Measurements from ENCODE around the gene DDAH1. TPM values are rescaled to one million over a fixed set of nuclear protein-coding genes. Genes with fewer than 3 reads are reported as not detected.

DDAH1 gene
- total and polyA plus RNA-seq, 2 of the 8 experiments (the other 6 are each of a cell fraction or from before 2014, with no cell fraction given) = 22.8 to 54.5 TPM

- no peak for TF ChIP-seq BCL11A (IDR thresholded peaks at IDR 0.05; ENCODE audit: low read depth in 2 of 2, low read length in 2 of 2)
- peak; percentile 29; the same call in 1 of the 2 replicates for TF ChIP-seq NRF1 (IDR thresholded peaks at IDR 0.05; ENCODE audit: low read depth, low read length)
- TF ChIP-seq CEBPB (IDR thresholded peaks at IDR 0.05; ENCODE audit: low read depth, low read length) = no peak
- no peak for TF ChIP-seq E2F6 (IDR thresholded peaks at IDR 0.05)
- TF ChIP-seq BRCA1 (IDR thresholded peaks at IDR 0.05; ENCODE audit: low read depth, low read length) = peak; percentile 55; the same call in 1 of the 2 replicates
- 0 out of 2 replicates have a peak, but pooled peaks have one; percentile 17 for TF ChIP-seq EGR1 (IDR thresholded peaks at IDR 0.05; ENCODE audit: borderline replicate concordance, low read depth, low read length)
- TF ChIP-seq ZNF274 (IDR thresholded peaks at IDR 0.05; ENCODE audit: borderline replicate concordance, extremely low read depth, low read length) = no peak
- TF ChIP-seq KDM4A (IDR thresholded peaks at IDR 0.05; ENCODE audit: low read depth, low read length, severe bottlenecking) = peak; percentile 47
- TF ChIP-seq TBP (IDR thresholded peaks at IDR 0.05; ENCODE audit: low read depth, low read length) = no peak; the same call in 1 of the 2 replicates
- TF ChIP-seq CTBP2 (IDR thresholded peaks at IDR 0.05; ENCODE audit: borderline replicate concordance, insufficient read depth, insufficient read length, low read length) = no peak
- peak; percentile 31 for TF ChIP-seq TAF7 (optimal IDR thresholded peaks at IDR 0.05; ENCODE audit: borderline replicate concordance, low read depth, low read length)
- no peak for TF ChIP-seq HDAC2 (IDR thresholded peaks at IDR 0.05; ENCODE audit: borderline replicate concordance in 1 of 2, low read depth in 2 of 2, low read length in 2 of 2)
- 0 out of 2 replicates have a peak, but pooled peaks have one; percentile 23 for TF ChIP-seq POLR2AphosphoS5 (IDR thresholded peaks at IDR 0.05; ENCODE audit: low read depth, low read length)
- TF ChIP-seq EZH2 (IDR thresholded peaks at IDR 0.05; ENCODE audit: low read depth, low read length, severe bottlenecking) = no peak
- no peak for TF ChIP-seq YY1 (IDR thresholded peaks at IDR 0.05; ENCODE audit: low read depth, low read length)
- TF ChIP-seq PHF8 (conservative IDR thresholded peaks at IDR 0.05; ENCODE audit: low read depth, low read length) = peak; percentile 17; the same call in 1 of the 2 replicates
- TF ChIP-seq MAFK (IDR thresholded peaks at IDR 0.05; ENCODE audit: low read depth, low read length) = no peak
- 0 out of 2 replicates have a peak, but pooled peaks have one; percentile 60 for TF ChIP-seq CHD2 (IDR thresholded peaks at IDR 0.05; ENCODE audit: low read length)
- TF ChIP-seq JUND (IDR thresholded peaks at IDR 0.05; ENCODE audit: low read length) = no peak
- TF ChIP-seq MAX (IDR thresholded peaks at IDR 0.05) = no peak; the same call in 1 of the 2 replicates
Observed at GRCh38 chr1:85465099-85465785, at the start of gene DDAH1 (continued).
